Measurements from ENCODE around the gene CLCF1.

Gene CLCF1

DNA sequence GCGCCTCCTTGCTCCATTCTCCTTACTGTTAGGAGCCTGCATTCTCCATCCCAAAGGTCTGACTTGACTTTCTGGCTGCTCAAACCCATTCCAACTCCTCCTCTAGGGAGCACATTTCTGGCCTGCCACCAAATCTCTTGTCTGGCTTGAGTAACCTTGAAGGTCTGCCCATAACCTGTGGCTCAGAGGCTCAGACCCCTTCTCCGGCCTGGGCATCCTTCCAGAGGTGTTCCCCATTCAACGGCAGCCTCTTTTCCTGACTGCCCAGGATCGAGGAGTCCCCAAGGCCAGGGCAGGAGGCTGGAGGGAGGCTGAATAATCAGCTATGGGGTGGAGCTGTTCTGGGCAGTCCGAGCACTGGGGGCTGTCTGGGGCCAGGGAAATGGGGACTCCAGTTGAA lies 20.6 kb upstream of the CLCF1 start:
- DNase-seq, result no peak

DNA sequence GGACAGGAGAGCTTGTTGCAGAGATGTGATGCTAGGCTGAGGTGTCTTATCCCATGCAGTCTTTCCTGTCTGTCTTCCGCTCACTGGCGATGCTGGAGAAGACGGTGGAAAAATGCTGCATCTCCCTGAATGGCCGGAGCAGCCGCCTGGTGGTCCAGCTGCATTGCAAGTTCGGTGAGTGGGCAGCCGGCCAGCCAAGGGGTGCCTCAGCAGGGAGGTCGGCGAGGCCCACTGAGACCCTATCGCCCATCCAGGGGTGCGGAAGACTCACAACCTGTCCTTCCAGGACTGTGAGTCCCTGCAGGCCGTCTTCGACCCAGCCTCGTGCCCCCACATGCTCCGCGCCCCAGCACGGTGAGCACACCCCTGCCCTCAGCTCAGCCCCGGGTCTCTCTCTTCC lies 20.0 kb upstream of the CLCF1 start:
- DNase-seq, result no peak

DNA sequence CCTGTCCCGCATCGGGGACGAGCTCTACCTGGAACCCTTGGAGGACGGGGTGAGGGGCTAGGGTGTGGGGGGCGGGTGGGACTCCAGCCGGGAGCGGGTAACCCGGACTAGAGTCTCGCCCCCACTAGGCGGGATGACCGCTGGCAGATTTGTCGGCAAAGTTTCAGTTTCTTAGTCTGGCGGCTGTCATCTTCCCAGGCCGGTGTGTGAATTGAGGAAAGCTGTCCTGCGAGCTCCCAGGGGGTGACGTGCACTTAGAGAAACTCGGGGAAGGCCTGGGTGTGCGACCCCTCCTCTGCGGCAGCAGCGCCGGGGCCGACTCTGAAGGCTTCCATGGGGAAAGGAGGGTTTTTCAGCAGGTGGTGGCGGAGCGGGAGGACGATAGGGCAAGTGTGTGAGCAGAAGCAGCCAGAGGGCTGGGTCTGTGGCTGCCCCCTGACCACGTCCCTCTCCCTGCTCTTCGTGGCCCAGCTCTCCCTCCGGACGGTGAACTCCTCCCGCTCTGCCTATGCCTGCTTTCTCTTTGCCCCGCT lies 18.9 kb upstream of the CLCF1 start:
- no peak for DNase-seq

DNA sequence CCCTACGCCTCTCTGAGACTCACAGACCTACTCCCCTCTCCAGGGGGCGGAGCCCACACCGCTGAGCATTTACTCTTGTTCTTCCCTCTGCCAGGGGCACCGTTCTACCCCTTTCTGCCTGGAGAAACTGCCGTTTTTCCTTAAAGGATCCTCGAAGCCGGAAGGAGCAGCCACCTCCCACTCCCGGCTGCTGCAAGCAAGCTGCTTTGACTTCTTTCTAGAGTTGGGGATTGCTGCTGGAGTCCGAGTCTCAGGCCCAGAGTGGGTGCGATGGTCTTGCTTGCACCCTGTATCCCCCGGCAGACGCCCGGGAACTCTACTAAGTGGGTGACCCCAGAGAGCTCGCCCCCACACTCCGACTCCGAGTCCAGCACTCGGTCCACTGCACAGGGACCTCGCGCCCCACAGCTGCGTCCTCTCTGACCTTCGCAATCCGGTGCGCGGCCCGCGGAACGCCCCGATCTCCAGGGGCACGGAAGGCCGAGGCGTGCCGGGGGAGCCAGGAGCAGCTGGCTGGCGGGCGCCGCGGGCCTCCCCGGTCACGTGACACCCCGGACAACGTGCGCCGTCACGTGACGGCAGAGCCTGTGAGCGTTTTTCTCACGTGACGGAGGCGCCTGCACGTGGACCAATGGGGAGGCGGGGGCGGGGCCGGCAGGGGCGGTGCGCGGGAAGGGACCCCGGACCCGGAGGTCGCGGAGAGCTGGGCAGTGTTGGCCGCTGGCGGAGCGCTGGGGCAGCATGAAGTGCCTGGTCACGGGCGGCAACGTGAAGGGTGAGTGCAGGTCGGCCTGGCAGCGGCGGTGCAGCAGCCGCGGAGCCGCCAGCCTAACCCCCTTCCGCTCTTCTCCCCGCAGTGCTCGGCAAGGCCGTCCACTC lies 18.1 kb upstream of the CLCF1 start, which contains the start of gene RAD9A:
Gene RAD9A, plus strand, starts transcription at position 683 of the 879 bp plus-strand sequence. Its CDS starts 59 bp downstream, at position 742.
- peak; percentile 43 for DNase-seq

DNA sequence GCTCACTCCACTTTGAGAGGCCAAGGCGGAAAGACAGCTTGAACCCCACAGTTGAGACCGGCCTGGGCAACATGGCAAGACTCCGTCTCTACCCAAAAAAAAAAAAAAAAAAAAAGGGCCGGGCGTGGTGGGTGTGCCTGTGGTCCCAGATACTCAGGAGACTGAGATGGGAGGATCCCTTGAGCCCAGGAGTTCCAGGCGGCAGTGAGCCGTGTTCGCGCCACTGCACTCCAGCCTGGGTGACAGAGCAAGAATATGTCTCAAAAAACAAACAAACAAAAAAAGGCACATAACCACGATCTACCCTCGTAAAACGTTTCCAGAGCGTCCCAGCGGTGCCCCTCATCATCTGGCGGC lies 17.5 kb upstream of the CLCF1 start:
- DNase-seq, result no peak

DNA sequence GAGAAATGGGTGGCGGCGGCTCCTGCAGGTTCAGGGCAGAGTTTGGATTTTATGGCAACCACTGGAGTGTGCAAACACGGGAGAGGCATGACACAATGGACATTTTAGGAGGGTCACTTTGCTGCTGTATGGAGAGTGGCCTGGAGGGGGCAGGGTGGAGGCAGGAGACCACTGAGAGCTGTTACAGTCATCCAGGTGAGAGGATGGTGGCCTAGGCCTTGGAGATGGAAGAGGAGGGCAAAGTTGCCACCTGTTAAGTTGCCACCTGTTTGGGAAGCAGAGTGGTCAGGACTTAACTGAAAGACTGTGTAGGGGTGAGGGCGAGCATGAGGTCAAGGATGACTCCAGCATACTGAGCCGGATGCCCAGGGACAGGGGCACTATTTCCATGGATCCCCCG lies 16.1 kb upstream of the CLCF1 start:
- DNase-seq, result no peak

DNA sequence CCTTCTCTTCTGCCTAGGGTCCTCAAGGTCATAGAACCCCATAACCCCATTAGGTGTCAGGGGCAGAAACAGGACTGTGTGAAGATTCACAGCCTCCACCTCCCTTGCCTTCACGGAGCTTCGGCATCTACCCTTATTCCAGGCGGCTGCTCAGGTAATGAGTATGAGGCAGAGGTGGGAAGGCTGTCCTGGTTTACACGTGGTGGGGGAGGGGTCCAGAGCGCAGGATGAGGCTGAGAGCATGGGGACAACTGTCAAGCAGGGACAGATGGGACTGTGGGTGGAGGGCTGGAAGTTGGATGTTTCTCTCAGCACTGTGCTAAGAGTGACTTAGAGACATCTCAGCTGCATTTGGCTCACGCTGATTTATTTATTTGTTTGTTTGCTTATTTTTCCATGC lies 14.1 kb upstream of the CLCF1 start:
- DNase-seq, result no peak

DNA sequence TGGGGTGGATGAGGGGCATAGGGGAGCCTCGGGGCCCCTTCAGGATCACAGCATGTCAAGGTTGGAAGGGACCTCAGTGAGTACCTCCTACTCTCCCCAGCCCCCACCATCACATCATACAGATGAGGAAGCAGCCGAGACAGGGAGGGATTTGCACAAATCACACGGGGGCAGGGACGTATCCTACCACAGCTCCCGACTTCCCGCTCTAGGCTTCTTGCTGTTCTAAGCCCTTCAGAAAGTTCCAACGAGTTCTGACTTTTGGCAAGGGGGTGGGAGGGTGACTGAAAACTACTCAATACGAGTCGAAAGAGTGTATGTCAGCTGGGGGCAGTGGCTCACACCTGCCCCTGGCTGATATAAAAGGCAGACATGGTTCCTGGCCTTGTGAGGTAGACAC lies 13.7 kb upstream of the CLCF1 start:
- DNase-seq, result no peak

DNA sequence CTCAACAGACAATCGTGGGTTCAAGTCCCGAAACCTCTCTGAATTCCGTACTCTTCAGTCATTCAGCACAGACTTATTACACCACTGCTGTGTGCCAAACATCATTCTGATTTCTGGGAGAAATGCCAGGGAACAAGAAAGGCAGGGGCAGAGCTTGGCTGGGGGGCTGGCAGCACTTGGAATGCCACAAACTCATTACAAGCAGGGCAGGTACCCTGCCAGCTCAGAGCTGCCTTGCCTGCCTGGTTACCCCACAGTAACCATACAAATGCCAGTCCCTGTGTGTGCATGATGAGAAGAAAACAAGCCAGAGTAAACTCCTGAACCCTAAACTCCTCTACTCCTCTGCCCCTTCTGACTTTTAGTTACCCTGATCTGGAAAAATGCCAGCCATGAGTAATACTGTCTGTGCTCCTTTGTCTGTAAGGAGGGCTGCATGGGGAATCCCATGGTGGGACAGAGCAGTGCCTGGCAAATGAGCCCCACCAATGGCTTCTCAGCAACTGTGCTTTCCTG lies 11.5 kb upstream of the CLCF1 start:
- DNase-seq, result no peak

DNA sequence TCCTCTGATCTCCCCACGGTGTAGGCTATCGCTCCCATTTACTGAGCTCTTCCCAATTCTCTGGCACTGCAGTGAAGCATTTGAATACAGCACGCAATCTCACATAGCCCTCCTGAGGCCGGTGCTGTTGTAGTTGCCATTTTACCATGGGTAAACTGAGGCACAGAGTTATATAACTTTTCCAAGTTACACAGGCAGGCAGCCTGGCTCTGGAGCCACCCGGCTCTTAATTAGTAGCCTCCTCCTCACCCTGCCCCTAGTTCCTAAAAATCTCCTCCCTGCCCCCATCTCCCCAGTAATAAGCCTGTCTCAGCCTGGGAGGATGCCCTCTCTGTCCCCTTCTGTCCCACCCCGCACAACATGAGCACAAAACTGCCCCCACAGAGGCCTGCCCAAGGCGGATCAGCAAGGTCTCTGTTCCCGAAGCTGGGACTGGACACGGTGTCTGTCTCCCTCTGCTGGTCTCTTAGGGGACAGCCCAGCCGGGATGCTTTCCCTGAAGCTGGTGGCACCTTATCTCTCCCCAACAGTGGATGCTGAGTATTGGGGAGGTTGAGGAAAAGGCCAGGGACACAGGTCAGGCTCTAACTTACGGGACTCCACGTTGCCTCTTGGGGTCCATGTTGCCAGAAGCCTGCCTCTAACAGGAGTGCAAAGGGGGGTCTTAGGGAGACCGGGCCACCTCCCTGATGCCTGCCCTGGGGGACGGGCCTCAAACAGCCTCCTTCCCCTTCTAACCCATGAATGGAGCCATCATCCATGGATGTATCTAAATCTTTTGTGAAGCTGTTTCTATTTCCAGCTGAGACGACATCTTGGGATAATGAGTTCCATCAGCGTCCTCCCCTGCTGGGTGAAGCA lies 9.1 kb upstream of the CLCF1 start:
- DNase-seq, result no peak

DNA sequence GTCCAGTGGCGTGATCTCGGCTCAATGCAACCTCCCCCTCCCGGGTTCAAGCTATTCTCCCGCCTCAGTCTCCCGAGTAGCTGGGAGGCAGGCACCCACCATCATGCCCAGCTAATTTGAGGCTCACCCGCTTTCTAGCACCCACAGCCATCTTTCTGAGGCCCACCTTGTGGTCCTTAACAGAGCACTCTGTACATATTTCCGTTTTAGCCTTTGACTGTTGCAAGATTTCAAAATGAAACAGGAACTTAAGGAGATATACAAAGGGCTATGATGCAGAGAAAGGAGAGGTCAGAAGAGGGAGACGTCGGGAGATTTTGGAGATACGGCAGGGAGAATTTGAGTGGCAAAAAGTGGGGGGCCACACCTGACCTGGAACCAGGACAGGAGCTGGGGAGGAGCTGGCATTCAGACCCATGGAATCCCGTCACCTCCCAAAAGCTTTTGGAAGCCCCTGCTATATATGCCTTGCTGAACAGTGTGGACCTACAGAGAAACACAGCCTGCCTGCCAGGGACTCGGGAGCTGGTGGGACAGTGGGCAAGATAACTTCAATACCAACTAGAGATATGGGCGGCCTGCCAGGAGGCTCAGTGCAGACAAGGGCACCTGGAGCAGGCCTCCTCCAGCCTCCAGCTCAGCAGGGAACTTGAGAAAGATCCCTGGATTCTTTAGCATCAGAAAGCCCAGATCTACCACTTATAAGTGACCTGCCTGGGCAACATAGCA lies 8.0 kb upstream of the CLCF1 start:
- no peak for DNase-seq

DNA sequence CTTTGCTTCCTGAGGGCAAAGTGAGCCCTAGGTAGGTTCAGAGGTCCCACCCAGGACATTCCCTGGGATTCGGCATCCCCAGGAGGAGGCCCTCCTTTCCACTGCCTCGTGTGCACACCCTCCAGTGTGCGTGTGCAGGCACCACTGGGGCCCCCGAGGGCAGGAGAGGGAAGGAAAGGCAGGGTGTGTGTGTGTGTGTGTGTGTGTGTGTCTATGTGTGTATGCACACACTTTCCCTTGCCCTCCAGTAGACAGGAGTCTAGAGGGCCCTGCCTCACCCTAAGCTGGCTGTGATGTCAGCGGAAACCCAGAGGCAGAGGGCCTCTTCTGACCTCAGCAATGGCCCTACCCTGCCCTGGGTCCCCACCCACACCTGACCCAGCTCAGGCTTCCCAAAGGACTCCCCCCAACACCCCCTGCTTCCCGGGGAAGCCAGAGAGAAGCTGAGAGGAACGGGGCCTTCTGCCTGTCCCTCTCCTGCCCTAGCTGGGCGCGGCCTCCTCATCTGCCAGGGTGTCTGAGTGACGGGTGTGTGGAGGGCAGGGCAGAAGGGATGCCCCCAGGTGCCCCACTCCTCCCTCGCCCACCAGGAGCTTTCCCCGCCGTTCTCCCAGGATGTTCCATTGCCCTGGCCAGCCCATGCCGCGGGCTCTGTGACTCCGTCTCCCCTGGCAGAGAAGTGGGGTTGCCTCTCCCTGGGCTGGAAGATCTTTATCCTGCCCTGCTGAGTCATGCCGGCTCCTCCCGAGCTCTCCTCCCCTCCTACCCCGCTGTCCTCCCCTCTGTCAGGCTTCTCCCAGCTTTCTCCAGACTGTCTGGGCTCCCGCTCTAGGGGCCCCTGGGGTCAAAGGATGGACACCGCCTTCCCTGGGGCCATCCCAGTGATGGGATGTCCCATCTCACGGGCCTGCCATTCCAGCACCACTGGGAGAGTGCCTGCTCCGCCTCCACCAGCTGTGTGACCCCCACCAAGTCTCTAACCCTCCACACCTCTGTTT lies 6.0 kb upstream of the CLCF1 start:
- no peak for DNase-seq

DNA sequence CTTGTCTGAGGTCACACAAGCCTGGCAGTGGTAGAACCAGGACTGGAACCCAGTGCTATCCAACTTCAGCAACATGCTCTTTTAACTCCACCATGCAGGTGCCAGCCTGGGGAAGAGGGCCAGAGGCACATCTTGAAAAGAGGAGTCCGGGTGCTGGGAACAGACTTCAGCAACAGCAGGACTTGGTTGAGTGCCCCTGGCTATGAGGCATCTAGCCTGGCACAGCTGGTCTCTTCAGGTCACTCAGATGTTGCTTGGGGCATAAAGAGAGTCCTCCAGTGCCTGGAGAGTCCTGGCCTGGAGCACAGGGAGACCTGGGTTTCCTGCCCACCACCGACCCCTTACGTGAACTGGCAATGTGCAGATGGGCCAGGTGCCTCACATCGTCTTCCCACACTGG lies 5.1 kb upstream of the CLCF1 start:
- no peak for DNase-seq

DNA sequence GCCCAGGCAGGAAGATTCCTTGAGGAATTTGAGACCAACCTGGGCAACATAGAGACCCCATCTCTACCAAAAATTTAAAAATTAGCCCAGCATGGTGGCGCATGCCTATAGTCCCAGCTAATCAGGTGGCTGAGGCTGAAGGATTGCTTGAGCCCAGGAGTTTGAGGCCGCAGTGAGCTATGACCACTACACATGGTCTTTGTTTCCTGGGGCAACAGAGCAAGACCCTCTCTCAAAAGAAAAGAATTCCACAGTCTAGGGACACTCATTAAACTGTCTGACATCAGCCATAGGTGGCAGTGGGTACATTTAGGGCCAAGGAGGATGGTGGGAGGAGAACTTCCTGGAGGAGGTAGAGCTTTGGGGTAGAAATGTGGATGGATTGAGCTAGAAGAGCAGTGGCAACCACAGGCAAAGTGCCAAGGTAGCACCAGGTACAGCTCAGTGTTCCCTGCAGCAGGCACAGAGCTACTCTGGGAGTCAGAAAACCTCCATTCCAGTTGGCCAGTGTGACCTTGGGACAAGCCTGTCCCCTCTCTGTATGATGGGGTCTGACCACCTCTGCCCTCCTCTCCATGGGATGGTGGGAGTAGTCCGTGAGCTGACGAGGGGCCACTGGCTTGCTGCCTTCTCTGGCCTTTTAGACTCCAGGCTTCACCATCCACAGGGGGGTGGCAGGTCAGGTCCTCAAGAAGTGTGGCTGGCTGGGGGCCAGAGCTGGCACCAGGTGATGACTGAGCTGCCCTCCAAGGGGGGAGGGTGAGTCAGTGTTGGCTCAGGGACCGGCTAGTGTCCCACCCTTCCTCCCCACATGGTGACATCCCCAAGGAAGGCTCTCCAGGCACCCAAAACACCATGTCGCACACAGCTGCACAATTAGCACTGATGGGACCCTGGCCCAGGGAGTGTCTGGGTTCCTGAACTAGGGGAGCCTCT lies 3.7 kb upstream of the CLCF1 start:
- DNase-seq, result no peak

DNA sequence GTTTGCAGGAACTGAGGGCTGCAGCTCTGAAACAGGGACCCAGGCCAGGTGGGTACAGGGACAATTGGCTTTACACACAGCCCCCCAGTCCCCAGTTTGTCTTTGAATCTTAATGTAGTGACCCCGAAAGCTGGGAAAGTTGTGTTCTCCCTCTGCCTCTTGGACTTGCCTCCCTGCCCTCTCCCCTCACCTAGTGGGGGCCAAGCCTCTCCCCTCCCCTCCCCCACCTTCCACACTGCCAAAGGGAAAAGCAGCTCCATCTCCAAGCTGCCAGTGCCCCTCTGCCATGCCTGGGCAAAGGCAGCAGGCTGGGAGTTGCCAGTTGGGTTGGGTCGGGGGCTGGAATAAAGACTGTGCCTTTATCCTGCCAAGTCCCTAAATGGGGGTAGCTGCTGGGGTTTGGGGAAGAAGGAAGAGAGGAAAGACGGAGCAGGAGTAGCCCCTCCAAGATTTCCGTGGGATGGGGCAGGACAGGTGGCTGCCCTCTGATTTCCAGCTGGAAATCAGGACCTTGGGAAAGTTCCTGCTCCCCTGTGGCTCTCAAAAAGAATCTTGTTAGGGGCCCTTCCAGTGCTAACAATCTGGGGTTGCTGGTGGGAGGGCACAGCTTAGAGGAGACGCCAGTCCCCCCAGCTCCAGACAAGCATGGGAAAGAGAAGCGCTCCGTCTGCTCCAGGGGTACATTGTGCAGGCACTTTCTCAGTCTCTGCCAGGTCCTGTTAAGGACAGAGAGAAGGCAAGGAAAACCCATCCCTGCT lies 2.8 kb upstream of the CLCF1 start:
- DNase-seq, result no peak

DNA sequence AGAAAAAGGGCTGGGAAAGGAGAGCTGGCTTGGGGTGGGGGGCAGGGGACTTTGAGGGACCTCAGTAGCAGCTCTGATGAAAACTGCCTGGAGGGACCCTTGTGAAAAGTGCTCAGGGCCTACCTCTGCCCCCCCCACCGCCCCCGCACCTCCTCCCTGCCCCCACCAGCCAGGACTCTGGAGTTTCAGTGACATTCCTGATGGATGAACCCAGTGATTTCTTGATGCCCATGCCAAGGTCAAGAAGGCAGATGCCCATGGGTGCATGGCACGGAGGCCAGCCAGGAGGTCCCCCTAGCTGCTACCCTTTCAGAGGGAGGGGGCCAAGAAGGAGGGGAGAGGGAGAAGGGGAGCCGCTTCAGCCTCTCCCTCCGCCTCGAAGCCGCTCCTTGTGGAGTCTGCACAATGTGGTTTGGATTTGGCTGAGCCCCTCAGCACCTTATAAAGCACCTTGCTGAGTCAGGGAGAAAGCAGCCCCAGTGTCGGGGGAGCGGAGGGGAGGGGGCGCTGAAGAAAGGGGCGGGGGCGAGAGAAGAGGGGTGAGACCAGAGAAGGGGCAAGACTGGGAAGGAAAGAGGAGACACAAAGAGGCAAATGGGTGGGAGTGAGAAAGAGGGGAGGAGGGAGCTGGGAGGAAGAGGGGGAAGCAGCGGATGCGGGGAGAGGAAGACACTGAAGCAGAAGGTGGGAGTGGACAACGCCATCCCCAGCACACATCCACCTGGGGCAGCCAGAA lies 2.1 kb upstream of the CLCF1 start:
- no peak for DNase-seq

DNA sequence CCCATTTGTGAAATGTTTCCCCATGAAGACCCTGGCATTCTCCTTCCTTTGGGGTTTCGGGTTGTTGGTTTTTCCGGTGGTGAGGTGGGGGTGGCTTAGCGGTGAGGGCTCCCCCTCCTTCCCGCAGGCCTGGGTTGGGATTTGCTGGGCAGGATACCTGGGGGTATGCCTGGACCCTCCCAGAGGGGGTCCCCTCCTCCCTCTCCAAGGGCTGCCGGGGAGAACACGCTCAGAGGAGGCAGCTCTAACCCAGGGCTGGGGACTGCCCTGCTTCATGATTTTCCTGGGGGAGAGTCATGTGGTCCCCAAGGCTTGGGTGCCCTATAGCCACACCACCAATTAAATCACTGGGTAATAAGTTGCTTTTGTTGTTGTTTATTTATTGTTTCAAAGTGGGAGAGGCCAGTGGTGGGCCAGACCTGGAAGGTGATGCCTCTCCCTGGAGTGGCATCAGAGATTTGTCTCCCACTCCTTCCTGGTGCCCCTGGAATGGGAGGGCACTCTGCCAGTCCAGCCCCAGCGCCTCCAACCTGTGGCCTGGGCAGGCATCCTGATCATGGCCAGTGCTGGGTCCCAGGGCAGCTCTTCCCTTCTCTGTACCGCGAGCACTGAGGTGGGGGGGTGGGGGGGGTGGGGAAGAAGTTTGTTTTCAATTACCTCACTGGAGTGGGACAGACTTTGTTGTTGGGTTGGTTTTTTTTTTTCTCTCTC lies 1.3 kb upstream of the CLCF1 start:
- no peak for DNase-seq
